SK-N-SH treated with all-trans-retinoic acid at 6 μM for 48 hours (cell line): Measurements from ENCODE around the gene SH3PXD2A.

ENCODE experiments used
- ATAC-seq: fragments of 200-7000 bp; cut with Tn5 transposase; 3 replicates; pipeline ENCODE4 v1.9.1; 2020; ENCODE audit warnings: mild to moderate bottlenecking, moderate library complexity
- ARNTL ChIP-seq: fragments of 450-650 bp; formaldehyde crosslinking; IDR thresholded peaks from 2 replicates; pipeline ENCODE4 v1.5.0; 2020; ENCODE audit warnings: low read depth, mild to moderate bottlenecking, moderate library complexity, borderline replicate concordance
- BACH2 ChIP-seq: fragments of 250-450 bp; sonication (Bioruptor Pico); IDR thresholded peaks from 2 replicates; pipeline ENCODE4 v1.9.0; 2021; ENCODE audit warnings: mild to moderate bottlenecking, borderline replicate concordance
- ESRRG ChIP-seq: fragments of 250-450 bp; sonication (Bioruptor Pico); IDR thresholded peaks from 2 replicates; pipeline ENCODE4 v1.6.1; 2021; ENCODE audit warnings: mild to moderate bottlenecking
- GLIS3 ChIP-seq: fragments of 250-450 bp; sonication (Bioruptor Pico); IDR thresholded peaks from 2 replicates; pipeline ENCODE4 v1.5.0; 2020; ENCODE audit warnings: mild to moderate bottlenecking, moderate library complexity
- ISL1 ChIP-seq: fragments of 250-450 bp; sonication (Bioruptor Pico); IDR thresholded peaks from 2 replicates; pipeline ENCODE4 v2.1.2; 2022; ENCODE audit warnings: mild to moderate bottlenecking, moderate library complexity
- PPARA ChIP-seq: fragments of 250-450 bp; sonication (Bioruptor Pico); IDR thresholded peaks from 2 replicates; pipeline ENCODE4 v1.5.0; 2020; ENCODE audit warnings: mild to moderate bottlenecking, borderline replicate concordance
- RARB ChIP-seq: fragments of 250-450 bp; sonication (Bioruptor Pico); IDR thresholded peaks from 2 replicates; pipeline ENCODE4 v1.8.0; 2021; ENCODE audit warnings: mild to moderate bottlenecking, moderate library complexity
- SNAI2 ChIP-seq: fragments of 250-450 bp; sonication (Bioruptor Pico); IDR thresholded peaks from 2 replicates; pipeline ENCODE4 v1.5.0; 2020; ENCODE audit warnings: mild to moderate bottlenecking, moderate library complexity
- TCF4 ChIP-seq: fragments of 250-450 bp; sonication (Bioruptor Pico); IDR thresholded peaks from 2 replicates; pipeline ENCODE4 v1.8.0; 2021; ENCODE audit warnings: mild to moderate bottlenecking, moderate library complexity, borderline replicate concordance
- TOX ChIP-seq: fragments of 250-450 bp; sonication (Bioruptor Pico); IDR thresholded peaks from 2 replicates; pipeline ENCODE4 v1.8.0; 2021; ENCODE audit warnings: mild to moderate bottlenecking, moderate library complexity, borderline replicate concordance
- ZC3H10 ChIP-seq: fragments of 250-450 bp; sonication (Bioruptor Pico); IDR thresholded peaks from 2 replicates; pipeline ENCODE4 v1.5.1; 2021; ENCODE audit warnings: mild to moderate bottlenecking, moderate library complexity
- ZFP3 ChIP-seq: fragments of 250-450 bp; sonication (Bioruptor Pico); IDR thresholded peaks from 2 replicates; pipeline ENCODE4 v1.5.0; 2020; ENCODE audit warnings: mild to moderate bottlenecking, moderate library complexity
- ZFP30 ChIP-seq: fragments of 450-650 bp; formaldehyde crosslinking; IDR thresholded peaks from 2 replicates; pipeline ENCODE4 v1.5.0; 2022; ENCODE audit warnings: mild to moderate bottlenecking, moderate library complexity
- ZNF565 ChIP-seq: fragments of 450-650 bp; formaldehyde crosslinking; conservative IDR thresholded peaks from 2 replicates; pipeline ENCODE4 v1.5.0; 2020; ENCODE audit warnings: low read depth, mild to moderate bottlenecking, moderate library complexity
- ZNF70 ChIP-seq: fragments of 450-650 bp; formaldehyde crosslinking; IDR thresholded peaks from 2 replicates; pipeline ENCODE4 v1.5.0; 2020; ENCODE audit warnings: mild to moderate bottlenecking, moderate library complexity
- TF ChIP-seq, protein P1 (sequence below): fragments of 250-450 bp; sonication (Bioruptor Pico); IDR thresholded peaks from 2 replicates; pipeline ENCODE4 v1.5.0; 2020; ENCODE audit warnings: mild to moderate bottlenecking, moderate library complexity
- TF ChIP-seq, protein P2 (sequence below): fragments of 250-450 bp; sonication (Bioruptor Pico); IDR thresholded peaks from 2 replicates; pipeline ENCODE4 v1.8.0; 2021; ENCODE audit warnings: low read depth, mild to moderate bottlenecking, moderate library complexity, borderline replicate concordance
- TF ChIP-seq, protein P3 (sequence below): fragments of 250-450 bp; sonication (Bioruptor Pico); IDR thresholded peaks from 2 replicates; pipeline ENCODE4 v1.8.0; 2020; ENCODE audit warnings: mild to moderate bottlenecking, moderate library complexity, borderline replicate concordance
- TF ChIP-seq, protein P4 (sequence below): fragments of 250-450 bp; sonication (Bioruptor Pico); IDR thresholded peaks from 2 replicates; pipeline ENCODE4 v1.5.1; 2020; ENCODE audit warnings: low read depth, mild to moderate bottlenecking, moderate library complexity

SH3PXD2A gene

DNA sequence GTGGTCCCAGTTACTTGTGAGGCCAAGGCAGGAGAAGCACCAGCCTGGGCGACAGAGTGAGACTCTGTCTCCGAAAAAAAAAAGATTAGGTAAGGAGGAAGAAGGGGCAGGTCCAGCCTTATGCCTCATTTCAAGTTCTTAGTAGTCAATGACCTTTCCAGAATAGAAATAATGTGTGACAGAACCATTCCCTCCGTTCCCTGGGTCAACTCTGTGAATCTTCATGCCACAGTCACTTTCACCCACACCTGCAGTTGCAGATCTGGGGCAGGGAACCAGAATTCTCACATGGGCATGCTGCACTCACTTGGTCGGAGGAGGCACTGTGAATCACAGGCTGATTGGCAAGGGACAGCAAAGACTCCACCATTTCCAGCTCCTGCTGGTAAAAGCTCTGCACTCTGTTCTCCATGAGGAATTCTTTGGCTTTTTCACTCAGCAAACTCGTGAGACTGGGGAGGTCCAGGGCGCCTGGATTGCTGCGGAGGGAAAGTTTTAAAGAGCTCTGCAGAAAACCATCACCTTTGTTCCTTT is 41.9 kb upstream of the SH3PXD2A start:
- no peak for ATAC-seq

DNA sequence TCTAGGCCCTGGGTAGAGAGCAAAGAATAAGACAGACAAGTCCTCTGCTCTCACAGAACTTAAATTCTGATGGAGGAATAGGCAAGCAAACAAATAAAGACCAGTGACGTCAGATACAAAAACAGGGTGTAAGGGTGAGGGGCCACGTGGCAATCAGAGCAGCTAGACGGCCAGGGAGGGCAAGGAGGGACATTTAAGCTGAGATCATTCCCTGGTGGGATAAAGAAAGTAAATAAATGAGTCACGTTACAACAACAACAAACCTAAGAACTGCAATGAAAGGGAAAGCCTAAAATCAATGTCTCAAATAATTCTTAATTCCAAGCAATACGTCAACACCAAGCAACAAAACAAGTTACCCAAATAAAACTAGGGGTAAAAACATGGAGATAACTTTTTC is 40.8 kb upstream of the SH3PXD2A start:
- ATAC-seq: no peak
- TF ChIP-seq ZFP30 (no peak), TCF4 (CRISPR knock-in tag) (no peak)

More for the DNA sequence above, 41.9 kb upstream of the SH3PXD2A start:
- TF ChIP-seq ARNTL (CRISPR knock-in tag): no peak
- TF ChIP-seq, protein P1, sequence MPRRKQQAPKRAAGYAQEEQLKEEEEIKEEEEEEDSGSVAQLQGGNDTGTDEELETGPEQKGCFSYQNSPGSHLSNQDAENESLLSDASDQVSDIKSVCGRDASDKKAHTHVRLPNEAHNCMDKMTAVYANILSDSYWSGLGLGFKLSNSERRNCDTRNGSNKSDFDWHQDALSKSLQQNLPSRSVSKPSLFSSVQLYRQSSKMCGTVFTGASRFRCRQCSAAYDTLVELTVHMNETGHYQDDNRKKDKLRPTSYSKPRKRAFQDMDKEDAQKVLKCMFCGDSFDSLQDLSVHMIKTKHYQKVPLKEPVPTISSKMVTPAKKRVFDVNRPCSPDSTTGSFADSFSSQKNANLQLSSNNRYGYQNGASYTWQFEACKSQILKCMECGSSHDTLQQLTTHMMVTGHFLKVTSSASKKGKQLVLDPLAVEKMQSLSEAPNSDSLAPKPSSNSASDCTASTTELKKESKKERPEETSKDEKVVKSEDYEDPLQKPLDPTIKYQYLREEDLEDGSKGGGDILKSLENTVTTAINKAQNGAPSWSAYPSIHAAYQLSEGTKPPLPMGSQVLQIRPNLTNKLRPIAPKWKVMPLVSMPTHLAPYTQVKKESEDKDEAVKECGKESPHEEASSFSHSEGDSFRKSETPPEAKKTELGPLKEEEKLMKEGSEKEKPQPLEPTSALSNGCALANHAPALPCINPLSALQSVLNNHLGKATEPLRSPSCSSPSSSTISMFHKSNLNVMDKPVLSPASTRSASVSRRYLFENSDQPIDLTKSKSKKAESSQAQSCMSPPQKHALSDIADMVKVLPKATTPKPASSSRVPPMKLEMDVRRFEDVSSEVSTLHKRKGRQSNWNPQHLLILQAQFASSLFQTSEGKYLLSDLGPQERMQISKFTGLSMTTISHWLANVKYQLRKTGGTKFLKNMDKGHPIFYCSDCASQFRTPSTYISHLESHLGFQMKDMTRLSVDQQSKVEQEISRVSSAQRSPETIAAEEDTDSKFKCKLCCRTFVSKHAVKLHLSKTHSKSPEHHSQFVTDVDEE: no peak
- TF ChIP-seq, protein P2, sequence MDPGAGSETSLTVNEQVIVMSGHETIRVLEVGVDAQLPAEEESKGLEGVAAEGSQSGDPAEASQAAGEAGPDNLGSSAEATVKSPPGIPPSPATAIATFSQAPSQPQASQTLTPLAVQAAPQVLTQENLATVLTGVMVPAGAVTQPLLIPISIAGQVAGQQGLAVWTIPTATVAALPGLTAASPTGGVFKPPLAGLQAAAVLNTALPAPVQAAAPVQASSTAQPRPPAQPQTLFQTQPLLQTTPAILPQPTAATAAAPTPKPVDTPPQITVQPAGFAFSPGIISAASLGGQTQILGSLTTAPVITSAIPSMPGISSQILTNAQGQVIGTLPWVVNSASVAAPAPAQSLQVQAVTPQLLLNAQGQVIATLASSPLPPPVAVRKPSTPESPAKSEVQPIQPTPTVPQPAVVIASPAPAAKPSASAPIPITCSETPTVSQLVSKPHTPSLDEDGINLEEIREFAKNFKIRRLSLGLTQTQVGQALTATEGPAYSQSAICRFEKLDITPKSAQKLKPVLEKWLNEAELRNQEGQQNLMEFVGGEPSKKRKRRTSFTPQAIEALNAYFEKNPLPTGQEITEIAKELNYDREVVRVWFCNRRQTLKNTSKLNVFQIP (CRISPR knock-in tag): no peak
- no peak for TF ChIP-seq TCF4 (CRISPR knock-in tag)
- TF ChIP-seq RARB (CRISPR knock-in tag): no peak
- TF ChIP-seq GLIS3 (CRISPR knock-in tag): no peak
- TF ChIP-seq PPARA (CRISPR knock-in tag): no peak
- TF ChIP-seq ISL1 (CRISPR knock-in tag): no peak
- no peak for TF ChIP-seq BACH2 (CRISPR knock-in tag)
- no peak for TF ChIP-seq SNAI2 (CRISPR knock-in tag)
- no peak for TF ChIP-seq ZFP3
- TF ChIP-seq ZNF565 (CRISPR knock-in tag): no peak

DNA sequence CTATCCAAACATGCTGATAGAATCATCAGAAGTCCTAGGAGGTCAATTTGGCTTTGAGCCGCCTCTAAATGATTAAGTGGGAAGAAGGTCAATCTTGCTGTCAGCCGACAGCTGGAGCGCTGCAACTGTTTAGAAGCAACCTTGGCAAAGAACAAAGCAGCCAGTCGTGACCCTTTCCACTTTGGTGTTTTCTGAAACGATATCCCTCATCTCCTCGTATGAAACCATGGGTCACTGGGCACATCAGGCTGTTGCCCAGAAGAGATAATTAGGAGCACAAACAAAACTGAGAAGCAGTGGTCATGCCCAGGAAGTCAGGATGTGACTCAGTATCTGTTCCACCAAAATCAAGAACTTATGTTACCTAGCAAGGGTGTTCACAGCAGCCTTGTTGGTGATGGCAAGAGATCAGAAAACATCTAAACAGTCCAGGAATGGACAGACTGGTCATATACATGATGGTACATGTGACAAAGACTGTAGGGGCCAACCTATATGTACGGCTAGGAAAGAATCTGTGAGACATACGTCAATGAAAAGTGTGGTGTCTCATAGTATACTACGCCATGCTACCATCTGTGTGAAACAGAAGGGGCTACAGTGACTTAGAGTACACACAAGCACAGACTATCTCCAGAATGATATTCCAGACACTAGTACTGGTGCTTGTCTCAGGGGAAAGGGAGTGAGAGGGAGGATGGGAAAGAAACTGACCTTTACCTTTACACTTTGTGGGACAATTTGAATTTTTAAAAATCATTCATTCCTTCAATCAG is 40.2 kb upstream of the SH3PXD2A start:
- ATAC-seq: peak; percentile 89
- TF ChIP-seq, protein P3, sequence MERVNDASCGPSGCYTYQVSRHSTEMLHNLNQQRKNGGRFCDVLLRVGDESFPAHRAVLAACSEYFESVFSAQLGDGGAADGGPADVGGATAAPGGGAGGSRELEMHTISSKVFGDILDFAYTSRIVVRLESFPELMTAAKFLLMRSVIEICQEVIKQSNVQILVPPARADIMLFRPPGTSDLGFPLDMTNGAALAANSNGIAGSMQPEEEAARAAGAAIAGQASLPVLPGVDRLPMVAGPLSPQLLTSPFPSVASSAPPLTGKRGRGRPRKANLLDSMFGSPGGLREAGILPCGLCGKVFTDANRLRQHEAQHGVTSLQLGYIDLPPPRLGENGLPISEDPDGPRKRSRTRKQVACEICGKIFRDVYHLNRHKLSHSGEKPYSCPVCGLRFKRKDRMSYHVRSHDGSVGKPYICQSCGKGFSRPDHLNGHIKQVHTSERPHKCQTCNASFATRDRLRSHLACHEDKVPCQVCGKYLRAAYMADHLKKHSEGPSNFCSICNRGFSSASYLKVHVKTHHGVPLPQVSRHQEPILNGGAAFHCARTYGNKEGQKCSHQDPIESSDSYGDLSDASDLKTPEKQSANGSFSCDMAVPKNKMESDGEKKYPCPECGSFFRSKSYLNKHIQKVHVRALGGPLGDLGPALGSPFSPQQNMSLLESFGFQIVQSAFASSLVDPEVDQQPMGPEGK (CRISPR knock-in tag): no peak
- TF ChIP-seq ZC3H10 (CRISPR knock-in tag) (no peak), BACH2 (CRISPR knock-in tag) (no peak), ZNF70 (CRISPR knock-in tag) (no peak), ZNF565 (CRISPR knock-in tag) (no peak), SNAI2 (CRISPR knock-in tag) (no peak), ARNTL (CRISPR knock-in tag) (no peak), GLIS3 (CRISPR knock-in tag) (no peak)

DNA sequence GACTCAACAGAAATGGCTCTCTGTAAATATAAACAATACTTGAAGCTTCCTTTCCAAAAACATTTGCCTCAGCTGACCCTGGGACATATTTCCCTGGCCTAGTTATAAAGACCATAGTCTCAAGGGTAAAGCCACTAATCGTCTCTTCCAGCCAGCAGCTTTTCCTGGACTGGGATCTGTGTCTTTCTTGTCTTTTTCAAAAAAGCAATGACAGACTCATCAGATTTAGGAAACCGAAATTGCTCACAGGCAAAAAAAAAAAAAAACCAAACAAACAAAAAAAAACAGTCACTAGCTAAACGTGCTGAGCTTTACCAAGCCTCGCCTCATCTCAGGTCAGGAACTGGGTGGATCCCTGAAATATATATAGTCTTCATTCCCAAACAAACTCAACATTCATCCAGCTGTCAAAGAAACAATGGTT is 39.1 kb upstream of the SH3PXD2A start:
- ATAC-seq: no peak; the same call in 2 of the 3 replicates
- TF ChIP-seq, protein P4, sequence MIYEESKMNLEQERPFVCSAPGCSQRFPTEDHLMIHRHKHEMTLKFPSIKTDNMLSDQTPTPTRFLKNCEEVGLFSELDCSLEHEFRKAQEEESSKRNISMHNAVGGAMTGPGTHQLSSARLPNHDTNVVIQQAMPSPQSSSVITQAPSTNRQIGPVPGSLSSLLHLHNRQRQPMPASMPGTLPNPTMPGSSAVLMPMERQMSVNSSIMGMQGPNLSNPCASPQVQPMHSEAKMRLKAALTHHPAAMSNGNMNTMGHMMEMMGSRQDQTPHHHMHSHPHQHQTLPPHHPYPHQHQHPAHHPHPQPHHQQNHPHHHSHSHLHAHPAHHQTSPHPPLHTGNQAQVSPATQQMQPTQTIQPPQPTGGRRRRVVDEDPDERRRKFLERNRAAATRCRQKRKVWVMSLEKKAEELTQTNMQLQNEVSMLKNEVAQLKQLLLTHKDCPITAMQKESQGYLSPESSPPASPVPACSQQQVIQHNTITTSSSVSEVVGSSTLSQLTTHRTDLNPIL (CRISPR knock-in tag): no peak
- TF ChIP-seq TOX (CRISPR knock-in tag) (no peak), ZFP3 (no peak), ZC3H10 (CRISPR knock-in tag) (no peak), PPARA (CRISPR knock-in tag) (no peak), ARNTL (CRISPR knock-in tag) (no peak), ISL1 (CRISPR knock-in tag) (no peak), ESRRG (CRISPR knock-in tag) (no peak)
- TF ChIP-seq, protein P3 (CRISPR knock-in tag): no peak
- TF ChIP-seq, all 23 proteins: peak for 0
